Brain microvascular endothelial cell (primary cell): ENCODE measurements around the gene EXOC4.
A peak's percentile ranks its signal among the peaks of the same experiment; 100 is the strongest.
"Not testable (repeated sequence)": the region's sequence is repeated elsewhere in the genome, so short reads cannot be mapped to it uniquely, and the experiment has no call there.

Experiments
- DNase-seq: peaks from one replicate; pipeline ENCODE4 v3.0.0-alpha.2; 2020
- H3K27ac ChIP-seq: fragments of 250-450 bp; sonication (Bioruptor Pico); 2 replicates; pipeline ENCODE4 v1.5.1; 2020; ENCODE audit warnings: mild to moderate bottlenecking, moderate library complexity
- H3K27me3 ChIP-seq: fragments of 250-450 bp; sonication (Bioruptor Pico); replicated peaks from 2 replicates; pipeline ENCODE4 v1.5.1; 2020; ENCODE audit warnings: mild to moderate bottlenecking
- H3K36me3 ChIP-seq: fragments of 250-450 bp; sonication (Bioruptor Pico); replicated peaks from 2 replicates; pipeline ENCODE4 v1.5.1; 2020; ENCODE audit warnings: mild to moderate bottlenecking
- H3K4me3 ChIP-seq: 2 replicates; pipeline ENCODE4 v1.5.1; 2011; ENCODE audit warnings: low read depth, mild to moderate bottlenecking, control low read depth, low read length, moderate library complexity
- CTCF ChIP-seq: IDR thresholded peaks from 2 replicates; pipeline ENCODE4 v1.5.1; 2011; ENCODE audit warnings: low read depth, mild to moderate bottlenecking, moderate library complexity, low read length, control low read depth, inconsistent platforms; ENCODE audit errors: missing control alignments
- in situ Hi-C: cut with HindIII; loops from 2 replicates; pipeline ENCODE4 v1.10.0; 2017; ENCODE audit warnings: low sequenced_read_pairs, low pct_ligation_motif_present

The EXOC4 gene

GRCh38 chr7:134073276-134073675 is 820.4 kb downstream of the EXOC4 start:
- in situ Hi-C loops = no loop called here
- no peak for TF ChIP-seq CTCF
- Histone ChIP-seq H3K27me3 (no peaks in the 10 kb centered on the region), H3K4me3 (no peak overlapping the region), H3K36me3 (no peaks in the 10 kb centered on the region), H3K27ac (no peak overlapping the region)
- no peak for DNase-seq

DNA sequence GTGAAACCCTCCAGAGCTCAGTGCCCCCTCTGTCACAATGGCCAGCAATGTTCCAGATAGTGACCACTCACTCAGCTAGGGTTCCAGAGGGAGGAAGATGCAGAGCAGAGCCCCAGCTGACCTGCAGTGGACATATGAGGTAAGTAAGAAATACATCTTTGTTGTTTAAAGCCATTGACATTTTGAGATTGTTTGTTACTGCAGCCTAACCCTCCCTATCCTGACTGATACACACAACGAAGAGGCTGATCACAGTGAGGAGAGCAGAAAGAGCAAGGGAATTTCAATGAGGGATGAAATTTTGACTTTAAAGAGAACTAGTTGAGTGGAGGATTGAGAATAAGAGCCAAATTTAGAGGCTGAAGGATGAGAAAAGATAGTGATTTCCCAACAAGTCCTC is 822.9 kb downstream of the EXOC4 start:
- Histone ChIP-seq H3K36me3 (no peaks in the 10 kb centered on the region), H3K27ac (no peak overlapping the region), H3K4me3 (no peak overlapping the region), H3K27me3 (no peaks in the 10 kb centered on the region)
- in situ Hi-C loops = no loop called here
- no peak for TF ChIP-seq CTCF
- no peak for DNase-seq

GRCh38 chr7:134077560-134077959 is 824.7 kb downstream of the EXOC4 start:
- DNase-seq, H3K27ac ChIP-seq, in situ Hi-C loops, H3K27me3 ChIP-seq, H3K36me3 ChIP-seq, H3K4me3 ChIP-seq: not testable (repeated sequence)

DNA sequence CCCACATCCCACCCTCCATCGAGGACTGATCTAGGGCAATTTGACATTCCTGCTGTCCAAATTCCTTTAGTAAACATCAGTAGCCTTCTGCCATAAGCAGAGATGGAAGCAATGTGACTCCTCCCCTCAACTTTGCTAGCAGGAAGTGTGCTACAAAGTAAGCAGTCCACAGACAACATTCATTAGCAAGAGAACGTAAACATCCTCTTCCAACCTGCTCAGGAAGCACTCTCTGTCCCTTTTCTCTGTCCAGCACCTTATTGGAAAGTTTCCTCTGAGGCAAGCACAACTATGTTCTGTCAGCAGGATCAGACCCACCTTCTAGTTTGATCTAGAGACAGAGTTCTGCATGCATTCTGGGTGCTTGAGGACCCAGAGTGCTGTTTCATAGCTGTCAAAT is 826.1 kb downstream of the EXOC4 start:
- in situ Hi-C loops = no loop called here
- Histone ChIP-seq H3K4me3 (no peak overlapping the region), H3K36me3 (no peaks in the 10 kb centered on the region), H3K27ac (no peak overlapping the region), H3K27me3 (no peaks in the 10 kb centered on the region)
- TF ChIP-seq CTCF = no peak
- no peak for DNase-seq

DNA sequence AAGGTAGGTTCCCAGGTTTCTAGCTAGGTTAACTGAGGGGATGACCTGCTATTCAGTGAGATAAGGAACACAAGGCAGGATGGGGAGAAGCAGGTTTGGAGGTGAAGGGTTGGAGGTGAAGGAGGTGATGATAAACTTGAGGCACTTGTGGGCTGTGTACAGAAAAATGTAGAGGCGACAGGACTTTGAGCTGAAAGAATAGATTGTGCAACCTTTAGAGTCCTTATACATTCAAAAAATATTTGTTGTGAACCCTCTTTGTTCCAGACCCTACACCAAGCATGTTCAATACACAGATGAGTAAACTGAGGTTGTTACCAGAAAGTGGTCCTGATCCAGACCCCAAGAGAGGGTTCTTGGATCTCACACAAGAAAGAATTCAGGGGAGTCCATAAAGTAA is 828.8 kb downstream of the EXOC4 start:
- TF ChIP-seq CTCF = no peak
- Histone ChIP-seq H3K36me3 (no peaks in the 10 kb centered on the region), H3K27me3 (no peaks in the 10 kb centered on the region), H3K27ac (no peak overlapping the region), H3K4me3 (no peak overlapping the region)
- in situ Hi-C loops = no loop called here
- DNase-seq = no peak

DNA sequence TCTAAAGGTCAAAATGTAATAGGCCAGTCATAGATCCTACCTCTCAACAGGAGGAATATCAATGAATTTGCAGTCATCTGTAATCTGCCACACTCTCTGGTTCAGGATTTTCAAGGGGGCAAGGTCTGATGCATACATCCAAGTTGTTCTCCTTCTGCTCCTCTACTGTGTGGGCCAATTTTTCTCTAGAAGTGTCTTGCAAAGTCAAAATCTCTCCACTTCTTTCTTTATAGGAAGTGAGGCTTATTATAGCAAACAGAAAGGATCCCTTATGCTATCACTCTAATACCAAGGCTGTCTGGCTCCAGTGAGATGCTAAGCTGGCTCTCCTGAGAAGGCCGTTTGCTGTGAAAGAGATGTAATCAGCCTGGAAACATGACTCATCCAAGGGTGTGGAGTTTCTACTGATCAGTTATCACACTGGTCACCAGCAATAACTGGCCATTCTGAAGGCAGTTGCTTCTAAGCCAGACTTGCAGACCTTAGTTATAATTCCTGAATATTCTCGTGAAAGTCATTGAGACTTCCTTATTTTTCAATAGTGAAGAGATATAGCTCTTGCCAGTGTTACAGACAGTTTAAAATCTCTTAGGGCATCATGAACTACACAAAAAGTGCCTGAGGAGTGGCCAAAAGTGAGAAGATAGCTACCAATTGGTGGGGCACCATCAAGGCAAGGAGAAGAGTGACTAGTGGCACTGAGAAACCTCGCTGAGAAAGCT is 831.0 kb downstream of the EXOC4 start:
- no peak overlapping the region for H3K27ac ChIP-seq
- H3K27me3 ChIP-seq = no peaks in the 10 kb centered on the region
- TF ChIP-seq CTCF = no peak
- no peak overlapping the region for H3K4me3 ChIP-seq
- DNase-seq = peak; percentile 15
- H3K36me3 ChIP-seq = no peaks in the 10 kb centered on the region
- in situ Hi-C loops = no loop called here
